ENCODE data around the gene JAM3. TPM values are rescaled to one million over a fixed set of nuclear protein-coding genes. Genes with fewer than 3 reads are reported as not detected.
A peak's percentile ranks its signal among the peaks of the same experiment; 100 is the strongest.

Gene JAM3
- total and polyA plus RNA-seq, 2 of the 4 experiments (the other 2 are of a cell fraction), result 38.0 to 71.5 TPM

DNA sequence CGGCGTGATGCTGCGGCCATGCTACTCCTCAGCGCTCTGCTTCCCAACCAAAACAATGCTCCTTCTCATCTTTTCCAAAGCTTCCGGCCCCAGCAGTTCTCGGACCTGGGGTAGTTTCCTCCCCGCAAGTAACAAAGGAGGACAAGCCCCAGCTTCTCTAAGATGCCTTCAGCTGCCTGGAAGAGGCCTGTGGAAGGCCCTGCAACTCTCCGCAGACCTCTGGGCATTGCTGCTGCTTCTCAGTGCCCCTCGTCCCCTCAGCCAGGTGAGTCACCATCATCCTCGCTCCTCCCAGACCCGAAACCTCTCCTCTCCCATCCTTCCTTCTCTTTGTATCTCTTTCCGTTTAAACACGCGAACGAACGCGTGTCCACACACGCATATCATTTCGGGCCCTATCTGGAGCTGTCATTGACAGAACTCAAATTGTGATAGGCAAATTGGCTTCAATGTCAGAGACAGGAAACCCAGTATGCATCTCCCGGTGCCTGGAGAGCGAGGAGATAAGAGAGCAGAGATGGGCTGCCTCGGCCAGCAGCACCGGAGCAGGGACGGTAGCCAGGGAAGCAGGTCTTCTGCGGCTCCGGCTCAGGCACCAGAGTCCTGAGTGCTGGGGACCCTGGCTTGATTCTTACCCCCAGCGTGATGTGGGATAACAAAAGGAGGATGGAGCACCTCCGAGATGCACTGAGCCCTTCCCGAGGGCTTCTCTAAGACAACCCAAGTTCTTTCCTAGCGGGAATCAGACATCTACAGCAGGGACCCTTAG, 22.0 kb upstream of the JAM3 start:
- ATAC-seq (ENCODE audit: low read depth), result no peak
- dilution Hi-C loops (cut with HindIII; ENCODE audit: low sequenced_read_pairs, unreplicated experiment), result no loop called here
- POLR2A ChIA-PET (ENCODE audit: unreplicated experiment), result no interaction called here
- TF ChIP-seq RAD21 (IDR thresholded peaks at IDR 0.05; ENCODE audit: low read length) (no peak), MAFK (IDR thresholded peaks at IDR 0.05; ENCODE audit: low read depth, low read length) (no peak), MAZ (IDR thresholded peaks at IDR 0.05; ENCODE audit: borderline replicate concordance, low read depth, low read length) (no peak), SMC3 (IDR thresholded peaks at IDR 0.05; ENCODE audit: low read depth, low read length) (no peak), RFX5 (IDR thresholded peaks at IDR 0.05; ENCODE audit: low read depth, low read length) (no peak), CEBPB (IDR thresholded peaks at IDR 0.05; ENCODE audit: low read depth, low read length) (no peak), RCOR1 (IDR thresholded peaks at IDR 0.05; ENCODE audit: insufficient replicate concordance, low read length) (no peak), MXI1 (IDR thresholded peaks at IDR 0.05; ENCODE audit: borderline replicate concordance, low read depth, low read length) (no peak), CHD1 (IDR thresholded peaks at IDR 0.05; ENCODE audit: low read depth, low read length) (no peak), ELK1 (IDR thresholded peaks at IDR 0.05; ENCODE audit: borderline replicate concordance, low read depth, low read length) (no peak), POLR2A (IDR thresholded peaks at IDR 0.05; ENCODE audit: low read depth, low read length) (no peak)
- TF ChIP-seq, protein P1, sequence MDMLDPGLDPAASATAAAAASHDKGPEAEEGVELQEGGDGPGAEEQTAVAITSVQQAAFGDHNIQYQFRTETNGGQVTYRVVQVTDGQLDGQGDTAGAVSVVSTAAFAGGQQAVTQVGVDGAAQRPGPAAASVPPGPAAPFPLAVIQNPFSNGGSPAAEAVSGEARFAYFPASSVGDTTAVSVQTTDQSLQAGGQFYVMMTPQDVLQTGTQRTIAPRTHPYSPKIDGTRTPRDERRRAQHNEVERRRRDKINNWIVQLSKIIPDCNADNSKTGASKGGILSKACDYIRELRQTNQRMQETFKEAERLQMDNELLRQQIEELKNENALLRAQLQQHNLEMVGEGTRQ (IDR thresholded peaks at IDR 0.05; ENCODE audit: low read depth, low read length), result no peak
- TF ChIP-seq, protein P2, sequence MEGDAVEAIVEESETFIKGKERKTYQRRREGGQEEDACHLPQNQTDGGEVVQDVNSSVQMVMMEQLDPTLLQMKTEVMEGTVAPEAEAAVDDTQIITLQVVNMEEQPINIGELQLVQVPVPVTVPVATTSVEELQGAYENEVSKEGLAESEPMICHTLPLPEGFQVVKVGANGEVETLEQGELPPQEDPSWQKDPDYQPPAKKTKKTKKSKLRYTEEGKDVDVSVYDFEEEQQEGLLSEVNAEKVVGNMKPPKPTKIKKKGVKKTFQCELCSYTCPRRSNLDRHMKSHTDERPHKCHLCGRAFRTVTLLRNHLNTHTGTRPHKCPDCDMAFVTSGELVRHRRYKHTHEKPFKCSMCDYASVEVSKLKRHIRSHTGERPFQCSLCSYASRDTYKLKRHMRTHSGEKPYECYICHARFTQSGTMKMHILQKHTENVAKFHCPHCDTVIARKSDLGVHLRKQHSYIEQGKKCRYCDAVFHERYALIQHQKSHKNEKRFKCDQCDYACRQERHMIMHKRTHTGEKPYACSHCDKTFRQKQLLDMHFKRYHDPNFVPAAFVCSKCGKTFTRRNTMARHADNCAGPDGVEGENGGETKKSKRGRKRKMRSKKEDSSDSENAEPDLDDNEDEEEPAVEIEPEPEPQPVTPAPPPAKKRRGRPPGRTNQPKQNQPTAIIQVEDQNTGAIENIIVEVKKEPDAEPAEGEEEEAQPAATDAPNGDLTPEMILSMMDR (conservative IDR thresholded peaks at IDR 0.05; ENCODE audit: low read depth, low read length), result no peak

More for the DNA sequence above, 22.0 kb upstream of the JAM3 start:
- peaks cover 8% of the 10 kb centered on the region for H3K4me1 ChIP-seq (ENCODE audit: control insufficient read depth, insufficient read depth, low read length)
- H3K4ac ChIP-seq (ENCODE audit: low read depth, low read length), result peak overlapping the region; percentile 52
- H2BK20ac ChIP-seq (ENCODE audit: low read depth, low read length), result peak overlapping the region; percentile 52
- no peaks in the 10 kb centered on the region for H3K79me1 ChIP-seq (ENCODE audit: low read depth in 1 of 2, low read length in 2 of 2)
- peak overlapping the region; percentile 17 for H2AK9ac ChIP-seq (replicated peaks; ENCODE audit: low read depth, low read length, poor library complexity)
- intact Hi-C loops (cut with micrococcal nuclease) (loop anchor here (10.0 kb wide), 2 partner anchors 178 to 208 kb away; partner anchors contain the start of genes ACAD8, NCAPD3, THYN1 and VPS26B), in situ Hi-C loops (cut with MboI; ENCODE audit: low sequenced_read_pairs) (loop anchor here (5.0 to 10.0 kb wide), 2 partner anchors 95 to 208 kb away; partner anchors contain the start of genes ACAD8 and THYN1)
- H3K9me3 ChIP-seq (ENCODE audit: control insufficient read depth, insufficient read depth, low read length), result no peaks in the 10 kb centered on the region
- H3K56ac ChIP-seq (ENCODE audit: extremely low read depth, insufficient read depth, low read length), result no peak overlapping the region
- H2BK120ac ChIP-seq (ENCODE audit: low read depth, low read length), result peak overlapping the region; percentile 72
- peaks cover 15% of the 10 kb centered on the region for H3K9me1 ChIP-seq (ENCODE audit: insufficient read depth, low read length)
- H3K27me3 ChIP-seq (ENCODE audit: control insufficient read depth, insufficient read depth, low read length), result no peaks in the 10 kb centered on the region
- no peaks in the 10 kb centered on the region; the same call in 1 of the 2 replicates for H4K20me1 ChIP-seq (ENCODE audit: insufficient read depth, low read length)
- H3K27ac ChIP-seq (ENCODE audit: insufficient read depth, low read length), result peak overlapping the region; percentile 3
- peak overlapping the region; percentile 19; the same call in 1 of the 2 replicates for H3K14ac ChIP-seq (replicated peaks; ENCODE audit: low read depth, low read length)
- peak overlapping the region; percentile 87 for H2AK5ac ChIP-seq (ENCODE audit: low read depth, low read length)
- no peak overlapping the region for H3K4me3 ChIP-seq (ENCODE audit: insufficient read depth, low read depth, low read length)
- no peak for DNase-seq
- peak overlapping the region; percentile 4; the same call in 1 of the 2 replicates for H3K18ac ChIP-seq (ENCODE audit: low read depth, low read length)
- peak overlapping the region in 1 of 2 experiments; percentile 70; a peak in 2 of 4 replicates for H4K8ac ChIP-seq (ENCODE audit: low read depth in 2 of 2, low read length in 2 of 2)
- CTCF ChIA-PET, result interaction anchor here (0.6 kb wide), 1 partner anchor 78 kb away, joined by 3 read pairs; no protein-coding TSS in a partner anchor
- H3K9ac ChIP-seq (ENCODE audit: low read depth, low read length), result no peak overlapping the region; the same call in 1 of the 2 replicates
- no TSS peak for BruUV-seq (replicated peaks)
- H4K5ac ChIP-seq (ENCODE audit: low read depth, low read length), result no peak overlapping the region
- H2BK15ac ChIP-seq (ENCODE audit: low read depth, low read length), result peak overlapping the region; percentile 1; the same call in 1 of the 3 replicates
- 93 to 100% methylated on average over 8 to 14 of the region's 30 CpGs for WGBS, 2 experiments (ENCODE audit: extremely low coverage in 2 of 2, insufficient read length in 1 of 2)
- H3K23ac ChIP-seq (ENCODE audit: low read depth, low read length), result peak overlapping the region; percentile 23; the same call in 1 of the 2 replicates
- H2AFZ ChIP-seq (replicated peaks; ENCODE audit: low read length, poor library complexity), result peak overlapping the region; percentile 89
- H3K4me2 ChIP-seq (ENCODE audit: low read depth, low read length), result peak overlapping the region; percentile 42; the same call in 1 of the 2 replicates
- peak overlapping the region; percentile 17 for H4K91ac ChIP-seq (ENCODE audit: insufficient read depth, low read depth, low read length)
- H3K36me3 ChIP-seq (ENCODE audit: control insufficient read depth, insufficient read depth, low read length), result no peaks in the 10 kb centered on the region
- H2BK5ac ChIP-seq (ENCODE audit: low read depth, low read length, poor library complexity, severe bottlenecking), result peak overlapping the region; percentile 6
